GM18519 (cell line): Measurements from ENCODE around the gene HOXC10.

Experiments used
- ATAC-seq: cut with Tn5 transposase; IDR thresholded peaks from one replicate; pipeline ENCODE4 v1.9.1; 2021; ENCODE audit warnings: mild to moderate bottlenecking, moderate library complexity; ENCODE audit not compliant: unreplicated experiment, low FRiP score

HOXC10 gene

GRCh38 chr12:53975479-53976152 is 9.3 kb upstream of the HOXC10 start:
- ATAC-seq = no peak

GRCh38 chr12:53976172-53976822 is 8.6 kb upstream of the HOXC10 start:
- ATAC-seq = no peak

GRCh38 chr12:53976823-53977595 is 7.9 kb upstream of the HOXC10 start:
- ATAC-seq = no peak

- ATAC-seq = no peak
Observed at GRCh38 chr12:53977596-53978445, 7.1 kb upstream of the HOXC10 start.

GRCh38 chr12:53978477-53979356 is 6.2 kb upstream of the HOXC10 start:
- no peak for ATAC-seq

- ATAC-seq = no peak
Observed at GRCh38 chr12:53980104-53980801, 4.7 kb upstream of the HOXC10 start.

GRCh38 chr12:53980802-53981496 is 4.0 kb upstream of the HOXC10 start:
- no peak for ATAC-seq

GRCh38 chr12:53981634-53982565 is 3.0 kb upstream of the HOXC10 start:
- no peak for ATAC-seq

- no peak for ATAC-seq
Observed at GRCh38 chr12:53982648-53983567, 2.0 kb upstream of the HOXC10 start.

- ATAC-seq = no peak
Observed at GRCh38 chr12:53983568-53983949, 1.4 kb upstream of the HOXC10 start.

- no peak for ATAC-seq
Observed at GRCh38 chr12:53983950-53984572, 885 bp upstream of the HOXC10 start.

- ATAC-seq = no peak
Observed at GRCh38 chr12:53985692-53985993, 697 bp downstream of the HOXC10 start.

GRCh38 chr12:53985994-53986685 is 1.2 kb downstream of the HOXC10 start:
- no peak for ATAC-seq

GRCh38 chr12:53986686-53987483 is 1.9 kb downstream of the HOXC10 start:
- no peak for ATAC-seq

- ATAC-seq = no peak
Observed at GRCh38 chr12:53987787-53988230, 2.9 kb downstream of the HOXC10 start.
